ENCODE measurements around the gene TSPAN4. TPM values are rescaled to one million over a fixed set of nuclear protein-coding genes. Genes with fewer than 3 reads are reported as not detected.

The TSPAN4 gene
- total RNA-seq, 1 experiment from 2014 or later = 50.3 TPM

DNA sequence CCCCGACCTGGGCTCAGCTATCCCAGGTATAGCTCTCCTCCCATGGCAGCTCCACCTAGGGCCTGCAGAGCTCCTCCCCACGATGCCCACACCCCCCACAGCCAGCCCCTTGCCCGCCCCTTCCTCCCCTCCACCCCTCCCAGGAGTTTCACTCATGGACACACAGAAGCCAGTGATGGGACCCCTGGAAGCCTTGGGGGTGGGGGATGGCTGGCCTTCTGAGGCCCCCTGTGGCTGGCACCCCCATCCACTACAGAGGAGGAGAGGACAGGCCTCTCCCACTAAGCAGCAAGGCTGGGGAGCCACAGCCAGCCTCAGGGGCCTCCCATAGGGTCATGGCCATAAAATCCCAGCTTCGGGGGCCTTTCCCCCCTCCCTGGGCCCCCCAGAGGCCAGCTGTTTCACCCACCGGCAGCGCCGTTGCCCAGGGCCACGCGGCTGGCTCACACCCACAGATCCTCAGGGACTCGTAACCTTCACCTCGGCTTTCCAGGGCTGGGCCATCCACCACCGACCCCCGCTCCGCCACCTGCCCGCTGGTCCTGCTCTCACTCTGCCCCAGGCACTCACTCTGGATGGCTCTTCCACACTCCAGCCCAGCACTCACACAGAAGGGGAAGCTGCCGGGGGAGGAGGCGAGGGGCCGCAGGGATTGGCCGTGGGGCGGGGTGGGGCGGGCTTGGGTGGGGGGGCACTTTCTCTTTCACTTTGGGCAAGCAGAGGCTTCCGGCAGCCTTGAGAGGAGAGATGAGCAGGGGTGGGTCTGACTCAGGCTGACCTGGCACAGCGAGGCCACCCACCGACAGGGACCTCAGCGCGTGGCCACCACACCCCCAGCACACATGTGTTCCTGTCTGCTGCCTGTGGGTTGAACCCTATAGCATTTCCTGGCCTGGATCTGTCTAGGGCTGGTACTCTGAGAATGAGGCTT, 46.8 kb upstream of the TSPAN4 start:
- Histone ChIP-seq H2AFZ (ENCODE audit: low read depth, low read length, poor library complexity, severe bottlenecking) (no peak overlapping the region), H3K9me3 (ENCODE audit: control insufficient read depth in 1 of 2, insufficient read depth in 1 of 2, low read depth in 1 of 2, low read length in 2 of 2) (no peaks in the 10 kb centered on the region), H3K27me3 (ENCODE audit: insufficient read depth, low read length) (no peaks in the 10 kb centered on the region), H3K4me3 (replicated peaks in 1 of 2; ENCODE audit: low read depth in 1 of 2, low read length in 2 of 2) (peak overlapping the region; percentile 86 to 92), H4K20me1 (ENCODE audit: insufficient read depth) (no peaks in the 10 kb centered on the region), H3K4me1 (ENCODE audit: control insufficient read depth in 1 of 2, insufficient read depth in 2 of 2, low read length in 2 of 2) (peaks cover 17 to 46% of the 10 kb centered on the region in 2 experiments), H3K9ac (ENCODE audit: low read length) (peak overlapping the region; percentile 94), H3K4me2 (ENCODE audit: low read length) (peak overlapping the region; percentile 97), H3K79me2 (ENCODE audit: insufficient read depth, low read length) (peaks cover 29% of the 10 kb centered on the region), H3K36me3 (ENCODE audit: control insufficient read depth in 1 of 2, insufficient read depth in 2 of 2, low read length in 2 of 2) (peaks cover 0 to 4% of the 10 kb centered on the region in 2 experiments; a peak in 1 of 4 replicates), H3K27ac (ENCODE audit: low read depth, low read length) (peak overlapping the region; percentile 91), H3K9me2 (ENCODE audit: insufficient read depth) (no peaks in the 10 kb centered on the region)
- ATAC-seq (peak; percentile 34), DNase-seq (ENCODE audit: low read depth, low spot score) (no peak)
- CTCF ChIA-PET = interaction anchor here (0.6 to 1.7 kb wide), 4 partner anchors 12 to 156 kb away, joined by 3 to 6 read pairs (median 4); no protein-coding TSS in a partner anchor
- RAD21 ChIA-PET (ENCODE audit: low non-redundant PET in 1 of 2, low total read pairs in 2 of 2, uncharacterized antibody in 2 of 2, unreplicated experiment in 2 of 2) = no interaction called here
- no TSS peak for BruUV-seq (replicated peaks)
- peak; percentile 23 for TF ChIP-seq POLR2A (IDR thresholded peaks at IDR 0.05; ENCODE audit: borderline replicate concordance, extremely low read depth, insufficient read depth, insufficient read length)
- TF ChIP-seq RAD21 (IDR thresholded peaks at IDR 0.05; ENCODE audit: low read depth) = no peak
- POLR2A ChIA-PET = interaction anchor here (0.5 to 2.9 kb wide), 8 partner anchors 10 to 183 kb away, joined by 3 to 25 read pairs (median 6); partner anchors contain the start of gene RPLP2
- intact Hi-C loops (cut with micrococcal nuclease) = loop anchor here (1.0 kb wide), 1 partner anchor 13 kb away; the partner anchor contains the start of gene RPLP2

DNA sequence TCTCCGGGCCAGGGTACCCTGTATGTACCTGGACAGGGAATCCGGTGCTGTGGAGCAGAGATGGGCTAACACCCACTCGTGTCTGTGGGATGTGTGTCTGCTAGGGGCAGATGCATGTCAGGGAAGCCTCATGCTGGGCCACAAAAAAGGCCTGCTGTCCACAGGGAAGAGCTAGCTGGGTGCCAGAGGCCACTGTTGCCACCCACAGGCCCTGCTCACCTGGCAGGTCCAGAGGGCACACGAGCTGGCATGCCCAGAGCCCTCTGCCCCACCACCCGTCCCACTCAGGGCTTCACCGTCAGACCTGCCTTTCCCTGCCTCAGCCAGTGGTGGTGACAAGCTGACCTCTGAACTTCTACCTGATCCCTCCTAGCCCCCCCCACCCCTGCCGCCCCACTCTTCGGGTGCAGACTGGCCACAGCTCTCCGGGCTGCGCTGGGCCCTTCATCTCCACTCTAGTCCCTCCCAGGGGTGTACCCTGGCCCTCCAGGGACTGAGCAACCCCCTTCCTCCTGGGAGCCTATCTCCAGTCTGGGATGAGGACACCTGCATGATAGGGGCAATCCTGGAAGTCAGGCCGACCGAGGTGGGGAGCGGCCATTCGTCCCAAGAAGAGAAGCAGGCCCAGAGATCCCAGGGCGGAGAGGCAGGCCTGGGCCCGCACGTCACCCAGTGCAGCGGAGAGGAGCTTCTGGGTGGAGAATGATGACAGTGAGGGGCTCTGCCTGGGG, 45.9 kb upstream of the TSPAN4 start:
- ChIA-PET RAD21 (ENCODE audit: low non-redundant PET in 1 of 2, low total read pairs in 2 of 2, uncharacterized antibody in 2 of 2, unreplicated experiment in 2 of 2) (no interaction called here), CTCF (interaction anchor here (1.7 kb wide), 1 partner anchor 13 kb away, joined by 6 read pairs; no protein-coding TSS in a partner anchor), POLR2A (interaction anchor here (0.5 to 2.9 kb wide), 5 partner anchors 11 to 183 kb away, joined by 3 to 25 read pairs (median 7); partner anchors contain the start of gene RPLP2)
- Histone ChIP-seq H3K79me2 (ENCODE audit: insufficient read depth, low read length) (peaks cover 29% of the 10 kb centered on the region), H3K4me1 (ENCODE audit: control insufficient read depth in 1 of 2, insufficient read depth in 2 of 2, low read length in 2 of 2) (peaks cover 16 to 42% of the 10 kb centered on the region in 2 experiments), H3K4me3 (replicated peaks in 1 of 2; ENCODE audit: low read depth in 1 of 2, low read length in 2 of 2) (peak overlapping the region; percentile 86 to 92), H3K36me3 (ENCODE audit: control insufficient read depth in 1 of 2, insufficient read depth in 2 of 2, low read length in 2 of 2) (peaks cover 0 to 8% of the 10 kb centered on the region in 2 experiments; a peak in 1 of 4 replicates), H2AFZ (ENCODE audit: low read depth, low read length, poor library complexity, severe bottlenecking) (no peak overlapping the region), H3K27me3 (ENCODE audit: insufficient read depth, low read length) (no peaks in the 10 kb centered on the region), H3K9me3 (ENCODE audit: control insufficient read depth in 1 of 2, insufficient read depth in 1 of 2, low read depth in 1 of 2, low read length in 2 of 2) (no peaks in the 10 kb centered on the region), H3K9ac (ENCODE audit: low read length) (peak overlapping the region; percentile 94), H3K9me2 (ENCODE audit: insufficient read depth) (no peaks in the 10 kb centered on the region), H3K4me2 (ENCODE audit: low read length) (peak overlapping the region; percentile 97), H4K20me1 (ENCODE audit: insufficient read depth) (no peaks in the 10 kb centered on the region), H3K27ac (ENCODE audit: low read depth, low read length) (peak overlapping the region; percentile 91)
- no peak; the same call in 1 of the 2 replicates for ATAC-seq
- BruUV-seq (replicated peaks) = no TSS peak
- intact Hi-C loops (cut with micrococcal nuclease) = loop anchor here (1.0 kb wide), 1 partner anchor 13 kb away; the partner anchor contains the start of gene RPLP2
- DNase-seq (ENCODE audit: low read depth, low spot score) = no peak
- TF ChIP-seq SIN3A (IDR thresholded peaks at IDR 0.05; ENCODE audit: low read depth) (no peak), CEBPB (IDR thresholded peaks at IDR 0.05; ENCODE audit: low read depth) (no peak), EZH2 (IDR thresholded peaks at IDR 0.05) (no peak), FOSL1 (IDR thresholded peaks at IDR 0.05; ENCODE audit: low read depth) (no peak), ZFX (IDR thresholded peaks at IDR 0.05) (no peak), EZH2phosphoT487 (IDR thresholded peaks at IDR 0.05; ENCODE audit: borderline replicate concordance) (no peak), ZNF274 (IDR thresholded peaks at IDR 0.05; ENCODE audit: low read depth, low read length) (no peak), CBX3 (IDR thresholded peaks at IDR 0.05; ENCODE audit: low read depth) (no peak)
- TF ChIP-seq, protein P1, sequence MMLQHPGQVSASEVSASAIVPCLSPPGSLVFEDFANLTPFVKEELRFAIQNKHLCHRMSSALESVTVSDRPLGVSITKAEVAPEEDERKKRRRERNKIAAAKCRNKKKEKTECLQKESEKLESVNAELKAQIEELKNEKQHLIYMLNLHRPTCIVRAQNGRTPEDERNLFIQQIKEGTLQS (IDR thresholded peaks at IDR 0.05) = no peak
- TF ChIP-seq, protein P2, sequence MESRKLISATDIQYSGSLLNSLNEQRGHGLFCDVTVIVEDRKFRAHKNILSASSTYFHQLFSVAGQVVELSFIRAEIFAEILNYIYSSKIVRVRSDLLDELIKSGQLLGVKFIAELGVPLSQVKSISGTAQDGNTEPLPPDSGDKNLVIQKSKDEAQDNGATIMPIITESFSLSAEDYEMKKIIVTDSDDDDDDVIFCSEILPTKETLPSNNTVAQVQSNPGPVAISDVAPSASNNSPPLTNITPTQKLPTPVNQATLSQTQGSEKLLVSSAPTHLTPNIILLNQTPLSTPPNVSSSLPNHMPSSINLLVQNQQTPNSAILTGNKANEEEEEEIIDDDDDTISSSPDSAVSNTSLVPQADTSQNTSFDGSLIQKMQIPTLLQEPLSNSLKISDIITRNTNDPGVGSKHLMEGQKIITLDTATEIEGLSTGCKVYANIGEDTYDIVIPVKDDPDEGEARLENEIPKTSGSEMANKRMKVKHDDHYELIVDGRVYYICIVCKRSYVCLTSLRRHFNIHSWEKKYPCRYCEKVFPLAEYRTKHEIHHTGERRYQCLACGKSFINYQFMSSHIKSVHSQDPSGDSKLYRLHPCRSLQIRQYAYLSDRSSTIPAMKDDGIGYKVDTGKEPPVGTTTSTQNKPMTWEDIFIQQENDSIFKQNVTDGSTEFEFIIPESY (IDR thresholded peaks at IDR 0.05; ENCODE audit: extremely low read depth, insufficient replicate concordance, low read length) = no peak
- TF ChIP-seq, protein P3, sequence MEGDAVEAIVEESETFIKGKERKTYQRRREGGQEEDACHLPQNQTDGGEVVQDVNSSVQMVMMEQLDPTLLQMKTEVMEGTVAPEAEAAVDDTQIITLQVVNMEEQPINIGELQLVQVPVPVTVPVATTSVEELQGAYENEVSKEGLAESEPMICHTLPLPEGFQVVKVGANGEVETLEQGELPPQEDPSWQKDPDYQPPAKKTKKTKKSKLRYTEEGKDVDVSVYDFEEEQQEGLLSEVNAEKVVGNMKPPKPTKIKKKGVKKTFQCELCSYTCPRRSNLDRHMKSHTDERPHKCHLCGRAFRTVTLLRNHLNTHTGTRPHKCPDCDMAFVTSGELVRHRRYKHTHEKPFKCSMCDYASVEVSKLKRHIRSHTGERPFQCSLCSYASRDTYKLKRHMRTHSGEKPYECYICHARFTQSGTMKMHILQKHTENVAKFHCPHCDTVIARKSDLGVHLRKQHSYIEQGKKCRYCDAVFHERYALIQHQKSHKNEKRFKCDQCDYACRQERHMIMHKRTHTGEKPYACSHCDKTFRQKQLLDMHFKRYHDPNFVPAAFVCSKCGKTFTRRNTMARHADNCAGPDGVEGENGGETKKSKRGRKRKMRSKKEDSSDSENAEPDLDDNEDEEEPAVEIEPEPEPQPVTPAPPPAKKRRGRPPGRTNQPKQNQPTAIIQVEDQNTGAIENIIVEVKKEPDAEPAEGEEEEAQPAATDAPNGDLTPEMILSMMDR (IDR thresholded peaks at IDR 0.05 in 2 of 3, conservative IDR thresholded peaks at IDR 0.05 in 1 of 3; ENCODE audit: borderline replicate concordance in 1 of 3, insufficient read depth in 1 of 3, low read depth in 2 of 3, low read length in 2 of 3) = no peak

Data from HCT116 (cell line).